Stomach (tissue), 19 donors: ENCODE results near the gene SFPQ. TPM values are rescaled to one million over a fixed set of nuclear protein-coding genes. Genes with fewer than 3 reads are reported as not detected.
"Not testable (repeated sequence)": the region's sequence is repeated elsewhere in the genome, so short reads cannot be mapped to it uniquely, and the experiment has no call there.

ENCODE experiments used
- DNase-seq, 2 donors: peaks; one replicate each; pipeline versions ENCODE4 v3.0.0 to v3.0.0-alpha.2; 2013 to 2019
- H3K27ac ChIP-seq, 5 donors: fragments of 200-600 bp in 4 of 5; sonication (generic) in 4 of 5; one replicate each; pipeline ENCODE4 v1.5.1; 2013 to 2019; ENCODE audit warnings: mild to moderate bottlenecking in 1 of 5, moderate library complexity in 1 of 5
- H3K27me3 ChIP-seq, 3 donors: fragments of 200-600 bp; sonication (generic); one replicate each; pipeline ENCODE4 v1.5.1; 2017 to 2019; ENCODE audit warnings: mixed run types in 1 of 3
- H3K36me3 ChIP-seq, 4 donors: fragments of 200-600 bp; sonication (generic); 1 replicate in 3 of 4; 2 replicates in 1 of 4; pipeline ENCODE4 v1.5.1; 2016 to 2019
- H3K4me1 ChIP-seq, 4 donors: fragments of 200-600 bp; sonication (generic); one replicate each; pipeline ENCODE4 v1.5.1; 2016 to 2019
- H3K4me3 ChIP-seq, 4 donors: fragments of 200-600 bp; sonication (generic) in 3 of 4; one replicate each; pipeline ENCODE4 v1.5.1; 2016 to 2019; ENCODE audit warnings: mild to moderate bottlenecking in 1 of 4
- H3K9me3 ChIP-seq, 4 donors: fragments of 200-600 bp; sonication (generic); one replicate each; pipeline ENCODE4 v1.5.1; 2016 to 2019
- EP300 ChIP-seq: sonication (generic); formaldehyde crosslinking; IDR thresholded peaks from one replicate; pipeline ENCODE4 v1.6.1; 2017; ENCODE audit warnings: antibody characterized with exemption
- POLR2A ChIP-seq, 4 donors: fragments of 450-650 bp; IDR thresholded peaks; one replicate each; pipeline ENCODE4 v1.6.1; 2016; ENCODE audit warnings: antibody characterized with exemption in 4 of 4, control low read depth in 2 of 4, mild to moderate bottlenecking in 1 of 4, moderate library complexity in 1 of 4
- POLR2AphosphoS5 ChIP-seq, 3 donors: sonication (generic); formaldehyde crosslinking; IDR thresholded peaks; one replicate each; pipeline ENCODE4 v1.6.1; 2016; ENCODE audit warnings: antibody characterized with exemption in 3 of 3
- WGBS, 5 donors: extraction: QIAGEN DNeasy Blood & Tissue Kit in 3 of 5; methylation state at CpG; one replicate each; pipeline versions ENCODE4 v1.1.5 to v1.1.7; 2013 to 2018; 5-methylcytosine and 5-hydroxymethylcytosine counted together
- intact Hi-C: fragments of 100-400 bp; cut with DNase I; formaldehyde crosslinking; loops from one replicate; pipeline ENCODE4 v1.15.1; 2023; ENCODE audit warnings: low total_unique reads
- long read RNA-seq, 10 donors: transcript quantifications; one replicate each; lab custom pipeline, GENCODE V29; 2026
- polyA plus RNA-seq, 3 donors: library from polyadenylated mRNA; stranded (reverse); fragments of 200-250 nt; gene quantifications; one replicate each; pipeline ENCODE4 v1.2.3, GENCODE V29; 2013
- total RNA-seq, 5 donors: library from RNA; depleted of rRNA; stranded (reverse); fragments of >200 nt; gene quantifications; one replicate each; pipeline versions ENCODE4 v1.1.0 to v1.2.3, GENCODE V29; 2014 to 2016
- TF ChIP-seq, protein P1 (sequence below), 7 experiments: fragments of 450-650 bp in 4 of 7; fragments of 200-600 bp in 3 of 7; sonication (generic) in 3 of 7; IDR thresholded peaks; one replicate each; pipeline ENCODE4 v1.5.1; 2016 to 2019; ENCODE audit warnings: antibody characterized with exemption in 7 of 7, control low read depth in 2 of 7, mild to moderate bottlenecking in 1 of 7
- donor health status: healthy with polysubstance abuse.
- donor health status: Bipolar disorder and iron deficiency.
- donor health status: healthy.

Gene SFPQ, protein sequence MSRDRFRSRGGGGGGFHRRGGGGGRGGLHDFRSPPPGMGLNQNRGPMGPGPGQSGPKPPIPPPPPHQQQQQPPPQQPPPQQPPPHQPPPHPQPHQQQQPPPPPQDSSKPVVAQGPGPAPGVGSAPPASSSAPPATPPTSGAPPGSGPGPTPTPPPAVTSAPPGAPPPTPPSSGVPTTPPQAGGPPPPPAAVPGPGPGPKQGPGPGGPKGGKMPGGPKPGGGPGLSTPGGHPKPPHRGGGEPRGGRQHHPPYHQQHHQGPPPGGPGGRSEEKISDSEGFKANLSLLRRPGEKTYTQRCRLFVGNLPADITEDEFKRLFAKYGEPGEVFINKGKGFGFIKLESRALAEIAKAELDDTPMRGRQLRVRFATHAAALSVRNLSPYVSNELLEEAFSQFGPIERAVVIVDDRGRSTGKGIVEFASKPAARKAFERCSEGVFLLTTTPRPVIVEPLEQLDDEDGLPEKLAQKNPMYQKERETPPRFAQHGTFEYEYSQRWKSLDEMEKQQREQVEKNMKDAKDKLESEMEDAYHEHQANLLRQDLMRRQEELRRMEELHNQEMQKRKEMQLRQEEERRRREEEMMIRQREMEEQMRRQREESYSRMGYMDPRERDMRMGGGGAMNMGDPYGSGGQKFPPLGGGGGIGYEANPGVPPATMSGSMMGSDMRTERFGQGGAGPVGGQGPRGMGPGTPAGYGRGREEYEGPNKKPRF
- total RNA-seq, result 100 to 1,000 TPM; 201 to 523 (median 223) TPM
- polyA plus RNA-seq, result 100 to 1,000 TPM in 2 of 3 donors, 10 to 100 TPM in 1; 86.8 to 174 (median 158) TPM
- long read RNA-seq, donor 1, transcript SFPQ-203 (3 exons, 1,431 nt), result minor isoform, 8 of 82 reads
- long read RNA-seq, donor 1, transcript SFPQ-201 (10 exons, 3,747 nt), result minor isoform, 5 of 82 reads
- long read RNA-seq, donor 1, transcript SFPQ-205 (3 exons, 2,835 nt), result major isoform, 19 of 82 reads
- long read RNA-seq, donor 1, partial matches to known transcripts, result 42 of 82 reads
- long read RNA-seq, donor 1, other reads (novel, unspliced or antisense), result 0 of 82 reads
- long read RNA-seq, donor 2, transcript SFPQ-203 (3 exons, 1,431 nt), result minor isoform, 36 of 197 reads
- long read RNA-seq, donor 2, transcript SFPQ-201 (10 exons, 3,747 nt), result minor isoform, 9 of 197 reads
- long read RNA-seq, donor 2, transcript SFPQ-205 (3 exons, 2,835 nt), result major isoform, 63 of 197 reads
- long read RNA-seq, donor 2, partial matches to known transcripts, result 74 of 197 reads
- long read RNA-seq, donor 2, other reads (novel, unspliced or antisense), result 7 of 197 reads
- long read RNA-seq, donor 3, transcript SFPQ-203 (3 exons, 1,431 nt), result minor isoform, 13 of 162 reads
- long read RNA-seq, donor 3, transcript SFPQ-205 (3 exons, 2,835 nt), result major isoform, 39 of 162 reads
- long read RNA-seq, donor 3, transcript SFPQ-207 (2 exons, 440 nt), result minor isoform, 9 of 162 reads
- long read RNA-seq, donor 3, transcript SFPQ-201 (10 exons, 3,747 nt), result minor isoform, 12 of 162 reads
- long read RNA-seq, donor 3, partial matches to known transcripts, result 81 of 162 reads
- long read RNA-seq, donor 3, other reads (novel, unspliced or antisense), result 0 of 162 reads
- long read RNA-seq, donor 4, partial matches to known transcripts, result 7 of 15 reads
- long read RNA-seq, donor 4, other reads (novel, unspliced or antisense), result 0 of 15 reads
- long read RNA-seq, donor 5, transcript SFPQ-201 (10 exons, 3,747 nt), result major isoform, 12 of 174 reads
- long read RNA-seq, donor 5, transcript SFPQ-203 (3 exons, 1,431 nt), result minor isoform, 9 of 174 reads
- long read RNA-seq, donor 5, transcript SFPQ-205 (3 exons, 2,835 nt), result minor isoform, 6 of 174 reads
- long read RNA-seq, donor 5, partial matches to known transcripts, result 134 of 174 reads
- long read RNA-seq, donor 5, other reads (novel, unspliced or antisense), result 8 of 174 reads
- long read RNA-seq, donor 6, result 0 reads
- long read RNA-seq, donor 7, transcript SFPQ-203 (3 exons, 1,431 nt), result minor isoform, 8 of 113 reads
- long read RNA-seq, donor 7, transcript SFPQ-205 (3 exons, 2,835 nt), result major isoform, 9 of 113 reads
- long read RNA-seq, donor 7, transcript SFPQ-201 (10 exons, 3,747 nt), result major isoform, 9 of 113 reads
- long read RNA-seq, donor 7, partial matches to known transcripts, result 79 of 113 reads
- long read RNA-seq, donor 7, other reads (novel, unspliced or antisense), result 6 of 113 reads
- long read RNA-seq, donor 8, transcript SFPQ-201 (10 exons, 3,747 nt), result minor isoform, 11 of 243 reads
- long read RNA-seq, donor 8, transcript SFPQ-205 (3 exons, 2,835 nt), result major isoform, 62 of 243 reads
- long read RNA-seq, donor 8, transcript SFPQ-207 (2 exons, 440 nt), result minor isoform, 11 of 243 reads
- long read RNA-seq, donor 8, transcript SFPQ-203 (3 exons, 1,431 nt), result minor isoform, 25 of 243 reads
- long read RNA-seq, donor 8, partial matches to known transcripts, result 130 of 243 reads
- long read RNA-seq, donor 8, other reads (novel, unspliced or antisense), result 0 of 243 reads
- long read RNA-seq, donor 9, transcript SFPQ-205 (3 exons, 2,835 nt), result major isoform, 25 of 150 reads
- long read RNA-seq, donor 9, transcript SFPQ-203 (3 exons, 1,431 nt), result minor isoform, 15 of 150 reads
- long read RNA-seq, donor 9, transcript SFPQ-201 (10 exons, 3,747 nt), result minor isoform, 5 of 150 reads
- long read RNA-seq, donor 9, transcript SFPQ-207 (2 exons, 440 nt), result minor isoform, 8 of 150 reads
- long read RNA-seq, donor 9, partial matches to known transcripts, result 92 of 150 reads
- long read RNA-seq, donor 9, other reads (novel, unspliced or antisense), result 0 of 150 reads
- long read RNA-seq, donor 10, transcript SFPQ-203 (3 exons, 1,431 nt), result minor isoform, 11 of 74 reads
- long read RNA-seq, donor 10, transcript SFPQ-201 (10 exons, 3,747 nt), result minor isoform, 9 of 74 reads
- long read RNA-seq, donor 10, transcript SFPQ-207 (2 exons, 440 nt), result minor isoform, 5 of 74 reads
- long read RNA-seq, donor 10, transcript SFPQ-205 (3 exons, 2,835 nt), result major isoform, 27 of 74 reads
- long read RNA-seq, donor 10, partial matches to known transcripts, result 18 of 74 reads
- long read RNA-seq, donor 10, other reads (novel, unspliced or antisense), result 0 of 74 reads

DNA sequence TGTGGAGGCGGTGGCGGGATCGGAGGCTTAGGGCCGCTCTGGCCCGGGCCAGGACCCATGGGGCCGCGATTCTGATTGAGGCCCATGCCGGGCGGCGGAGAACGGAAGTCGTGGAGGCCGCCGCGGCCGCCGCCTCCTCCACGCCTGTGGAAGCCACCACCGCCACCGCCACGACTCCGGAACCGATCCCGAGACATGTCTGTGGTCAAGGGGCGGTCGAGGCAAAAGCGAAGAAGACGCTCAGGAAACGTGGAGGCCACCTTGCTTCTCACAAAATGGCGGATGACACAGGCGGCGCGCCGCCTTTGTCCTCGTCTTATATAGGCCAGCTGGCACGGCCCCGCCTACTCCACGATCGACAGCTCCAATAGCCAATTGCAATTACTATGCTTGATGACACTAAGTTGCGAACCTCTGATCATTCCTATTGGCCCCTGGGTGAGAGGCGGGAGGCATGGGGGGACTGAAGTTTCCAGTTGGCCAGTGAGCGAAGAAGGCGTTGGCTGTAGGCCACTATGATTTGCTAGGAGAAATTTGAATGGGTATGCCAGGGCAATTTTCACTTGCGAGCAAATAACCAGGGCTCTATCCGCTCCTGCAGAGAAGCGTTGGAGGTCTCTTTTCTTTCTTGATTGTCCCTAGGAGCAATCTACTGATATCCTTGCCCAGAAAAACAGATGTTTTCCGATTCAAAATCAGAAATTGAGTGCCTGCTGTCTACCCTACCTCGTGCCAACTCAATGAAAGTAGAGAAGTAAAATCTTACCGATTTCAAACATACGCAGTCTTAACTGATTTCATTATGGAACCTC, at the start of gene SFPQ:
Gene SFPQ, minus strand, starts transcription at position 293 of the 812 bp plus-strand sequence. Its CDS starts 96 bp downstream, at position 197.
- Histone ChIP-seq H3K36me3 (peaks cover 28 to 34% (median 31%) of the 10 kb centered on the region in 4 donors), H3K4me3 (peak within 1 kb of the TSS; percentile 79 to 100 (median 95)), H3K27ac (peak within 1 kb of the TSS; percentile 98 to 100 (median 99)), H3K9me3 (no peaks in the 10 kb centered on the region), H3K27me3 (no peaks in the 10 kb centered on the region), H3K4me1 (peaks cover 33 to 46% (median 38%) of the 10 kb centered on the region in 4 donors)
- peak; percentile 97 to 99 for DNase-seq
- TF ChIP-seq EP300 (no peak), POLR2AphosphoS5 (IDR thresholded peaks at IDR 0.05) (peak; percentile 66 to 98 (median 97)), POLR2A (IDR thresholded peaks at IDR 0.05) (peak in 2 of 4 donors; percentile 76 to 80)
- TF ChIP-seq, protein P1, sequence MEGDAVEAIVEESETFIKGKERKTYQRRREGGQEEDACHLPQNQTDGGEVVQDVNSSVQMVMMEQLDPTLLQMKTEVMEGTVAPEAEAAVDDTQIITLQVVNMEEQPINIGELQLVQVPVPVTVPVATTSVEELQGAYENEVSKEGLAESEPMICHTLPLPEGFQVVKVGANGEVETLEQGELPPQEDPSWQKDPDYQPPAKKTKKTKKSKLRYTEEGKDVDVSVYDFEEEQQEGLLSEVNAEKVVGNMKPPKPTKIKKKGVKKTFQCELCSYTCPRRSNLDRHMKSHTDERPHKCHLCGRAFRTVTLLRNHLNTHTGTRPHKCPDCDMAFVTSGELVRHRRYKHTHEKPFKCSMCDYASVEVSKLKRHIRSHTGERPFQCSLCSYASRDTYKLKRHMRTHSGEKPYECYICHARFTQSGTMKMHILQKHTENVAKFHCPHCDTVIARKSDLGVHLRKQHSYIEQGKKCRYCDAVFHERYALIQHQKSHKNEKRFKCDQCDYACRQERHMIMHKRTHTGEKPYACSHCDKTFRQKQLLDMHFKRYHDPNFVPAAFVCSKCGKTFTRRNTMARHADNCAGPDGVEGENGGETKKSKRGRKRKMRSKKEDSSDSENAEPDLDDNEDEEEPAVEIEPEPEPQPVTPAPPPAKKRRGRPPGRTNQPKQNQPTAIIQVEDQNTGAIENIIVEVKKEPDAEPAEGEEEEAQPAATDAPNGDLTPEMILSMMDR (IDR thresholded peaks at IDR 0.05), result no peak
- 0 to 1% (median 1%) methylated on average over 36 to 50 of the region's 50 CpGs for WGBS, 5 donors
- intact Hi-C loops, result no loop called here

DNA sequence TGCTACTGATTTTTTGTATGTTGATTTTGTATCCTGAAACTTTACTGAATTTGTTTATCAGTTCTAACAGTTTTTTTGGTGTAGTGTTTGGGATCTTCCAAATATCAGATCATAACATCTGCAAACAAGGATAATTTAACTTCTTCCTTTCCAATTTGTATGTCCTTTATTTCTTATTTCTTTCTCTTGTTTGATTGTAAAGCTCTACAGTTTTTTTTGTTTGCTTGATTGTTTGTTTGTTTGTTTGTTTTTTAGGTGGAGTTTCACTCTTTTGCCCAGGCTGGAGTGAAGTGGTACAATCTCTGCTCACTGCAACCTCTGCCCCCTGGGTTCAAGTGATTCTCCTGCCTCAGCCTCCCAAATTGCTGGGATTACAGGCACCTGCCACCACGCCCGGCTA, 43.8 kb upstream of the SFPQ start:
- H3K9me3 ChIP-seq, H3K4me1 ChIP-seq, H3K4me3 ChIP-seq, intact Hi-C loops, DNase-seq, H3K27ac ChIP-seq, H3K27me3 ChIP-seq, H3K36me3 ChIP-seq: not testable (repeated sequence)
- 92 to 98% (median 94%) methylated on average over 2 of the region's 2 CpGs for WGBS, 5 donors

DNA sequence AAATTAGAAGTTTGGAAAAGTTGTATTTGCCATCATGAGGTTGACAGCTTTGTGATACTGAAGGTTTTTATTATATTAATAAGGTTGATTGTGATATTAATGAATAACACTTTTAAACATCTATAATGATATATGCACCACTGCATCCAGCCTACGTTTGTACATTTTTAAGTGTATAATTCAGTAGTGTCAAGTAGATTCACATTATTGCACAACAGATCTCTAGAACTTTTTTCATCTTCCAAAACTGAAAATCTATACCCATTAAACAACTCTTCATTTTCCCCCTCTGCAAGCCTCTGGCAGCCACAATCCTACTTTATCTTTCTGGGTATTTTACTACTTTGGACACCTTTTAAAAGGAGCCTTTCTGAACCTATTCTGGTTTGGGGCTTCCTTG, 38.3 kb upstream of the SFPQ start:
- no peaks in the 10 kb centered on the region for H3K9me3 ChIP-seq
- no peak for TF ChIP-seq EP300
- no peak for TF ChIP-seq POLR2A (IDR thresholded peaks at IDR 0.05)
- no peak for TF ChIP-seq POLR2AphosphoS5 (IDR thresholded peaks at IDR 0.05)
- TF ChIP-seq, protein P1 (IDR thresholded peaks at IDR 0.05), result no peak
- DNase-seq, result no peak
- H3K36me3 ChIP-seq, result no peaks in the 10 kb centered on the region
- H3K27me3 ChIP-seq, result no peaks in the 10 kb centered on the region
- no peak overlapping the region for H3K4me3 ChIP-seq
- intact Hi-C loops, result no loop called here
- no peaks in the 10 kb centered on the region for H3K4me1 ChIP-seq
- no peak overlapping the region for H3K27ac ChIP-seq
- 65 to 77% (median 67%) methylated on average over 1 of the region's 1 CpG for WGBS, 5 donors
